ENCODE measurements around the gene CIDEC.

GRCh38 chr3:9818666-9819335, 61.3 kb downstream of the CIDEC start:
- TF ChIP-seq, protein P1, sequence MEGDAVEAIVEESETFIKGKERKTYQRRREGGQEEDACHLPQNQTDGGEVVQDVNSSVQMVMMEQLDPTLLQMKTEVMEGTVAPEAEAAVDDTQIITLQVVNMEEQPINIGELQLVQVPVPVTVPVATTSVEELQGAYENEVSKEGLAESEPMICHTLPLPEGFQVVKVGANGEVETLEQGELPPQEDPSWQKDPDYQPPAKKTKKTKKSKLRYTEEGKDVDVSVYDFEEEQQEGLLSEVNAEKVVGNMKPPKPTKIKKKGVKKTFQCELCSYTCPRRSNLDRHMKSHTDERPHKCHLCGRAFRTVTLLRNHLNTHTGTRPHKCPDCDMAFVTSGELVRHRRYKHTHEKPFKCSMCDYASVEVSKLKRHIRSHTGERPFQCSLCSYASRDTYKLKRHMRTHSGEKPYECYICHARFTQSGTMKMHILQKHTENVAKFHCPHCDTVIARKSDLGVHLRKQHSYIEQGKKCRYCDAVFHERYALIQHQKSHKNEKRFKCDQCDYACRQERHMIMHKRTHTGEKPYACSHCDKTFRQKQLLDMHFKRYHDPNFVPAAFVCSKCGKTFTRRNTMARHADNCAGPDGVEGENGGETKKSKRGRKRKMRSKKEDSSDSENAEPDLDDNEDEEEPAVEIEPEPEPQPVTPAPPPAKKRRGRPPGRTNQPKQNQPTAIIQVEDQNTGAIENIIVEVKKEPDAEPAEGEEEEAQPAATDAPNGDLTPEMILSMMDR (IDR thresholded peaks at IDR 0.05) = no peak
- TF ChIP-seq POLR2AphosphoS5 (IDR thresholded peaks at IDR 0.05) (no peak), POLR2A (IDR thresholded peaks at IDR 0.05) (no peak)
